HEK293 (cell line): ENCODE data around the gene PHKG1.
"Not testable (repeated sequence)": the region's sequence is repeated elsewhere in the genome, so short reads cannot be mapped to it uniquely, and the experiment has no call there.

ENCODE experiments used
- CTCF ChIP-seq: fragments of 450-650 bp; formaldehyde crosslinking; IDR thresholded peaks from 2 replicates; pipeline ENCODE4 v1.5.1; 2016; ENCODE audit warnings: missing biosample characterization, missing genetic modification characterization
- OSR2 ChIP-seq: fragments of 450-650 bp; formaldehyde crosslinking; IDR thresholded peaks from 2 replicates; pipeline ENCODE4 v1.5.1; 2016; ENCODE audit warnings: missing biosample characterization, missing genetic modification characterization
- OVOL3 ChIP-seq: fragments of 450-650 bp; formaldehyde crosslinking; IDR thresholded peaks from 2 replicates; pipeline ENCODE4 v1.5.1; 2016; ENCODE audit warnings: missing biosample characterization, missing genetic modification characterization
- REPIN1 ChIP-seq: fragments of 450-650 bp; formaldehyde crosslinking; IDR thresholded peaks from 2 replicates; pipeline ENCODE4 v1.5.1; 2017; ENCODE audit warnings: missing biosample characterization, missing genetic modification characterization, low read depth
- ZNF223 ChIP-seq: fragments of 450-650 bp; formaldehyde crosslinking; IDR thresholded peaks from 2 replicates; pipeline ENCODE4 v1.5.1; 2016; ENCODE audit warnings: missing biosample characterization, missing genetic modification characterization
- ZNF398 ChIP-seq: fragments of 450-650 bp; formaldehyde crosslinking; IDR thresholded peaks from 2 replicates; pipeline ENCODE4 v1.5.1; 2017; ENCODE audit warnings: missing biosample characterization, missing genetic modification characterization
- ZNF423 ChIP-seq: fragments of 450-650 bp; formaldehyde crosslinking; IDR thresholded peaks from 2 replicates; pipeline ENCODE4 v1.5.1; 2016; ENCODE audit warnings: missing biosample characterization, missing genetic modification characterization
- ZNF510 ChIP-seq: fragments of 450-650 bp; formaldehyde crosslinking; IDR thresholded peaks from 2 replicates; pipeline ENCODE4 v1.5.1; 2018; ENCODE audit warnings: mild to moderate bottlenecking, missing genetic modification characterization, missing biosample characterization; ENCODE audit not compliant: insufficient replicate concordance

GRCh38 chr7:56048763-56049162 lies 44.0 kb downstream of the PHKG1 start:
- TF ChIP-seq ZNF223; OVOL3 (tag by site-specific recombination); CTCF (tag by site-specific recombination); ZNF398; REPIN1 (tag by site-specific recombination); ZNF423 (tag by site-specific recombination); ZNF510 (tag by site-specific recombination): not testable (repeated sequence)
- TF ChIP-seq OSR2 (tag by site-specific recombination), result peak; percentile 80
